H1 (cell line): ENCODE results near the gene PDE4D. TPM values are rescaled to one million over a fixed set of nuclear protein-coding genes. Genes with fewer than 3 reads are reported as not detected.
A peak's percentile ranks its signal among the peaks of the same experiment; 100 is the strongest.

Source experiments
- CTCF ChIA-PET: fragments of 300-600 bp; sonication (Branson Sonifier 250); formaldehyde crosslinking; loops from one replicate; lab custom pipeline; 2021; ENCODE audit not compliant: partially characterized antibody; lab: Charles Lee
- POLR2A ChIA-PET: fragments of 300-600 bp; sonication (Branson Sonifier 250); formaldehyde crosslinking; loops from one replicate; lab custom pipeline; 2021; ENCODE audit warnings: inconsistent platforms; ENCODE audit not compliant: partially characterized antibody; lab: Charles Lee
- DNase-seq, 2 experiments: peaks; one replicate each; pipeline versions ENCODE4 v3.0.0 to v3.0.0-alpha.2; 2010 to 2022; ENCODE audit warnings: low spot score in 2 of 2, low read depth in 1 of 2, mixed read lengths in 1 of 2
- FAIRE-seq: peaks from 2 replicates; lab custom pipeline; 2011; peaks lifted over from hg19 to GRCh38; lab: Jason Lieb, UNC
- H2AFZ ChIP-seq: 2 replicates; pipeline ENCODE4 v1.8.1; 2012; ENCODE audit warnings: low read length, inconsistent platforms
- H2AK5ac ChIP-seq: 2 replicates; pipeline ENCODE4 v1.6.1; 2013; ENCODE audit warnings: low read depth, low read length
- H2BK120ac ChIP-seq: replicated peaks from 2 replicates; pipeline ENCODE3; 2013; ENCODE audit warnings: low read depth, low read length, inconsistent platforms
- H2BK12ac ChIP-seq: 2 replicates; pipeline ENCODE4 v1.6.1; 2013; ENCODE audit warnings: low read depth, low read length
- H2BK15ac ChIP-seq: 2 replicates; pipeline ENCODE4 v1.6.1; 2013; ENCODE audit warnings: low read length
- H2BK20ac ChIP-seq: 2 replicates; pipeline ENCODE4 v1.6.1; 2013; ENCODE audit warnings: low read length
- H2BK5ac ChIP-seq: 2 replicates; pipeline ENCODE4 v1.6.1; 2013; ENCODE audit warnings: low read depth, low read length
- H3K14ac ChIP-seq: 2 replicates; pipeline ENCODE4 v1.6.1; 2013; ENCODE audit warnings: inconsistent platforms; ENCODE audit not compliant: insufficient read length
- H3K18ac ChIP-seq: 2 replicates; pipeline ENCODE4 v1.6.1; 2013; ENCODE audit warnings: low read length; ENCODE audit errors: extremely low read depth
- H3K23ac ChIP-seq: 2 replicates; pipeline ENCODE4 v1.6.1; 2013; ENCODE audit warnings: inconsistent platforms; ENCODE audit not compliant: insufficient read length
- H3K23me2 ChIP-seq: 2 replicates; pipeline ENCODE4 v1.6.1; 2013; ENCODE audit warnings: low read depth, low read length
- H3K27ac ChIP-seq: 2 replicates; pipeline ENCODE4 v1.6.1; 2011; ENCODE audit warnings: low read depth, low read length, inconsistent platforms
- H3K27me3 ChIP-seq, 4 experiments: replicated peaks in 1 of 4; 1 replicate in 1 of 4; 2 replicates in 3 of 4; pipeline versions ENCODE4 v1.6.1 to v1.8.1; 2011 to 2013; ENCODE audit warnings: low read length in 3 of 4, mild to moderate bottlenecking in 3 of 4, inconsistent platforms in 2 of 4, mixed read lengths in 2 of 4, moderate library complexity in 1 of 4; ENCODE audit not compliant: control insufficient read depth in 3 of 4, insufficient read depth in 3 of 4; ENCODE audit errors: extremely low read depth in 1 of 4
- H3K36me3 ChIP-seq, 4 experiments: 2 replicates each; pipeline versions ENCODE4 v1.6.1 to v1.8.1; 2011 to 2013; ENCODE audit warnings: mild to moderate bottlenecking in 4 of 4, low read length in 3 of 4, moderate library complexity in 2 of 4, control low read depth in 1 of 4, inconsistent platforms in 1 of 4; ENCODE audit not compliant: insufficient read depth in 4 of 4, control insufficient read depth in 2 of 4
- H3K4ac ChIP-seq: replicated peaks from 2 replicates; pipeline ENCODE3; 2013; ENCODE audit warnings: low read length, low read depth, mixed read lengths, inconsistent platforms; ENCODE audit not compliant: insufficient read length
- H3K4me1 ChIP-seq, 4 experiments: replicated peaks in 1 of 4; 1 replicate in 1 of 4; 2 replicates in 3 of 4; pipeline versions ENCODE4 v1.6.1 to v1.8.1; 2011 to 2013; ENCODE audit warnings: low read length in 3 of 4, inconsistent platforms in 2 of 4, mixed read lengths in 1 of 4; ENCODE audit not compliant: insufficient read depth in 4 of 4, control insufficient read depth in 3 of 4
- H3K4me2 ChIP-seq, 2 experiments: 2 replicates each; pipeline versions ENCODE4 v1.6.1 to v1.8.1; 2011 to 2013; ENCODE audit warnings: low read depth in 2 of 2, low read length in 2 of 2, control low read depth in 1 of 2, inconsistent platforms in 1 of 2, mild to moderate bottlenecking in 1 of 2; ENCODE audit not compliant: insufficient read depth in 1 of 2
- H3K4me3 ChIP-seq, 4 experiments: fragments of 200-600, 300-600 bp in 1 of 4; sonication (generic), shearing (Covaris generic), sonication (Bioruptor Twin) in 1 of 4; 2 replicates each; pipeline versions ENCODE4 v1.5.1 to v1.8.1; 2011 to 2016; ENCODE audit warnings: low read length in 4 of 4, low read depth in 3 of 4, control low read depth in 2 of 4, inconsistent platforms in 2 of 4, mild to moderate bottlenecking in 2 of 4, mixed read lengths in 1 of 4, moderate library complexity in 1 of 4; ENCODE audit not compliant: insufficient read depth in 2 of 4; ENCODE audit errors: extremely low read depth in 1 of 4
- H3K56ac ChIP-seq: replicated peaks from 2 replicates; pipeline ENCODE3; 2013; ENCODE audit warnings: low read depth, mild to moderate bottlenecking, mixed read lengths, low read length, inconsistent platforms; ENCODE audit not compliant: insufficient read length
- H3K79me1 ChIP-seq: 2 replicates; pipeline ENCODE4 v1.6.1; 2013; ENCODE audit warnings: low read depth, low read length, control low read depth
- H3K79me2 ChIP-seq, 2 experiments: 2 replicates each; pipeline versions ENCODE4 v1.6.1 to v1.8.1; 2012 to 2013; ENCODE audit warnings: low read length in 2 of 2, mild to moderate bottlenecking in 2 of 2, inconsistent platforms in 1 of 2; ENCODE audit not compliant: insufficient read depth in 2 of 2, control insufficient read depth in 1 of 2
- H3K9ac ChIP-seq, 4 experiments: replicated peaks in 1 of 4; 1 replicate in 1 of 4; 2 replicates in 3 of 4; pipeline versions ENCODE4 v1.6.1 to v1.8.1; 2011 to 2013; ENCODE audit warnings: low read depth in 3 of 4, low read length in 3 of 4, control low read depth in 2 of 4, mild to moderate bottlenecking in 2 of 4, moderate library complexity in 2 of 4, inconsistent platforms in 1 of 4; ENCODE audit errors: extremely low read depth in 1 of 4
- H3K9me3 ChIP-seq, 2 experiments: 2 replicates each; pipeline versions ENCODE4 v1.6.1 to v1.8.1; 2012 to 2013; ENCODE audit warnings: mild to moderate bottlenecking in 2 of 2, moderate library complexity in 2 of 2, control low read depth in 1 of 2, inconsistent platforms in 1 of 2, low read depth in 1 of 2, low read length in 1 of 2, mixed read lengths in 1 of 2; ENCODE audit not compliant: insufficient read depth in 2 of 2
- H4K20me1 ChIP-seq, 2 experiments: replicated peaks in 1 of 2; 2 replicates each; pipeline versions ENCODE3 to v1.8.1; 2011 to 2013; ENCODE audit warnings: inconsistent platforms in 2 of 2, low read length in 2 of 2, mild to moderate bottlenecking in 1 of 2; ENCODE audit not compliant: insufficient read depth in 2 of 2, control insufficient read depth in 1 of 2
- H4K5ac ChIP-seq: 2 replicates; pipeline ENCODE4 v1.6.1; 2013; ENCODE audit warnings: low read length, low read depth, mixed read lengths, inconsistent platforms; ENCODE audit not compliant: insufficient read length
- H4K8ac ChIP-seq: 2 replicates; pipeline ENCODE4 v1.8.0; 2013; ENCODE audit warnings: mild to moderate bottlenecking, moderate library complexity, low read length, inconsistent platforms; ENCODE audit not compliant: insufficient read depth; ENCODE audit errors: extremely low read depth
- H4K91ac ChIP-seq: replicated peaks from 2 replicates; pipeline ENCODE3; 2013; ENCODE audit warnings: low read length, mixed read lengths, inconsistent platforms; ENCODE audit not compliant: insufficient read length
- RBBP5 ChIP-seq: IDR thresholded peaks from 2 replicates; pipeline ENCODE4 v1.7.1; 2012; ENCODE audit warnings: low read depth, mild to moderate bottlenecking, inconsistent platforms, low read length, moderate library complexity, borderline replicate concordance
- YY1 ChIP-seq: IDR thresholded peaks from 2 replicates; pipeline ENCODE4 v1.6.1; 2011; ENCODE audit warnings: low read depth, mild to moderate bottlenecking, low read length
- WGBS, 2 experiments: shearing (Covaris generic) in 1 of 2; methylation state at CpG; one replicate each; pipeline versions ENCODE4 v1.1.6 to v1.1.7; 2013 to 2015; ENCODE audit warnings: low lambda C conversion rate in 2 of 2, mixed read lengths in 2 of 2, inconsistent platforms in 1 of 2, low coverage in 1 of 2, missing lambda C conversion rate in 1 of 2; ENCODE audit not compliant: insufficient replicate concordance in 2 of 2, insufficient coverage in 1 of 2, insufficient read length in 1 of 2; ENCODE audit errors: extremely low coverage in 1 of 2, missing lambda C conversion rate in 1 of 2; 5-methylcytosine and 5-hydroxymethylcytosine counted together
- polyA plus RNA-seq, 7 experiments: library from polyadenylated mRNA; depleted of rRNA in 3 of 7; stranded (reverse) in 5 of 7; unstranded in 2 of 7; fragments of >200 nt in 5 of 7; fragments of 200-250 nt in 2 of 7; gene quantifications; 1 replicate in 5 of 7; 2 replicates in 1 of 7; 4 replicates in 1 of 7; pipeline versions ENCODE4 v1.2.1 to v1.2.3, GENCODE V29; 2011 to 2013; ENCODE audit warnings: missing spikeins in 2 of 7, mixed read lengths in 2 of 7
- total RNA-seq: library from RNA; stranded (reverse); fragmentation: NEBNext Ultra II Directional; extraction: Animal tissue kit (Norgen Biotek cat#: 25700); gene quantifications from 2 replicates; pipeline ENCODE4 v1.2.1, GENCODE V29; 2021

The PDE4D gene
- total and polyA plus RNA-seq, 2 of the 8 experiments (the other 6 are each of a cell fraction or from before 2014, with no cell fraction given) = 2.3 to 3.7 TPM

GRCh38 chr5:59712836-59713497 lies 180.6 kb downstream of the PDE4D start:
- peak overlapping the region; percentile 18; the same call in 1 of the 2 replicates for H2BK12ac ChIP-seq
- H3K9me3 ChIP-seq = peaks cover 18 to 25% of the 10 kb centered on the region in 2 experiments
- CTCF ChIA-PET = interaction anchor here (0.6 to 1.5 kb wide), 3 partner anchors 11 to 206 kb away, joined by 3 to 4 read pairs (median 3); no protein-coding TSS in a partner anchor
- H2BK5ac ChIP-seq = 0 out of 2 replicates have a peak overlapping the region, but pooled peaks have one; percentile 16
- H3K23ac ChIP-seq = no peak overlapping the region
- H3K4ac ChIP-seq = no peak overlapping the region
- H2BK20ac ChIP-seq = no peak overlapping the region
- no peak overlapping the region for H2BK120ac ChIP-seq
- peaks cover 0 to 13% (median 6%) of the 10 kb centered on the region in 4 experiments; a peak in 3 of 8 replicates for H3K36me3 ChIP-seq
- H3K18ac ChIP-seq = no peak overlapping the region
- H2AFZ ChIP-seq = no peak overlapping the region
- H3K9ac ChIP-seq = no peak overlapping the region
- POLR2A ChIA-PET = no interaction called here
- no peaks in the 10 kb centered on the region for H3K27me3 ChIP-seq
- TF ChIP-seq YY1 (0 out of 2 replicates have a peak, but pooled peaks have one; percentile 44), RBBP5 (no peak)
- H4K5ac ChIP-seq = no peak overlapping the region
- H4K20me1 ChIP-seq = no peaks in the 10 kb centered on the region
- H2BK15ac ChIP-seq = no peak overlapping the region
- H3K79me2 ChIP-seq = no peaks in the 10 kb centered on the region
- no peak for FAIRE-seq
- no peak overlapping the region for H4K8ac ChIP-seq
- H3K4me1 ChIP-seq = peaks cover 0 to 18% (median 7%) of the 10 kb centered on the region in 4 experiments; a peak in 3 of 7 replicates
- H4K91ac ChIP-seq = no peak overlapping the region
- H3K4me2 ChIP-seq = no peak overlapping the region
- no peak overlapping the region for H3K56ac ChIP-seq
- no peak overlapping the region for H3K14ac ChIP-seq
- DNase-seq = no peak
- H3K4me3 ChIP-seq = peak overlapping the region in 1 of 4 experiments; percentile 21; a peak in 1 of 8 replicates
- no peaks in the 10 kb centered on the region for H3K79me1 ChIP-seq
- H2AK5ac ChIP-seq = 0 out of 2 replicates have a peak overlapping the region, but pooled peaks have one; percentile 26
- H3K27ac ChIP-seq = no peak overlapping the region
- 98% methylated on average over 6 of the region's 6 CpGs; no CpG with 5 or more reads in 1 of the 2 experiments for WGBS, 2 experiments
- no peaks in the 10 kb centered on the region for H3K23me2 ChIP-seq
